ENCODE results near the gene NEK10.

The NEK10 gene

GRCh38 chr3:27160146-27160545 is 209.0 kb downstream of the NEK10 start:
- DNase-seq, result no peak

- DNase-seq, result no peak
Measured at GRCh38 chr3:27147215-27147614, 222.0 kb downstream of the NEK10 start.

GRCh38 chr3:27146786-27147185 is 222.4 kb downstream of the NEK10 start:
- DNase-seq, result no peak

- DNase-seq, result no peak
Measured at GRCh38 chr3:27145719-27146118, 223.5 kb downstream of the NEK10 start.

- no peak for DNase-seq
Measured at GRCh38 chr3:27141668-27142067, 227.5 kb downstream of the NEK10 start.

GRCh38 chr3:27138562-27138961 is 230.6 kb downstream of the NEK10 start:
- no peak for DNase-seq

- DNase-seq, result no peak
Measured at GRCh38 chr3:27138005-27138404, 231.2 kb downstream of the NEK10 start.

- no peak for DNase-seq
Measured at GRCh38 chr3:27134171-27134796, 234.9 kb downstream of the NEK10 start.

- DNase-seq, result no peak
Measured at GRCh38 chr3:27133060-27133459, 236.1 kb downstream of the NEK10 start.

- DNase-seq, result no peak
Measured at GRCh38 chr3:27130796-27131195, 238.4 kb downstream of the NEK10 start.

GRCh38 chr3:27127879-27128278 is 241.3 kb downstream of the NEK10 start:
- DNase-seq, result no peak

GRCh38 chr3:27127195-27127594 is 242.0 kb downstream of the NEK10 start:
- DNase-seq, result no peak

GRCh38 chr3:27125821-27126501 is 243.2 kb downstream of the NEK10 start:
- DNase-seq, result no peak

GRCh38 chr3:27119639-27120038 is 249.5 kb downstream of the NEK10 start:
- no peak for DNase-seq

- DNase-seq, result no peak
Measured at GRCh38 chr3:27115352-27115751, 253.8 kb downstream of the NEK10 start.

- no peak for DNase-seq
Measured at GRCh38 chr3:27114684-27115083, 254.5 kb downstream of the NEK10 start.

GRCh38 chr3:27114129-27114528 is 255.1 kb downstream of the NEK10 start:
- DNase-seq, result no peak

GRCh38 chr3:27110020-27110419 is 259.2 kb downstream of the NEK10 start:
- DNase-seq, result no peak

GRCh38 chr3:27108322-27108721 is 260.9 kb downstream of the NEK10 start:
- no peak for DNase-seq

GRCh38 chr3:27105904-27106303 is 263.3 kb downstream of the NEK10 start:
- no peak for DNase-seq

GRCh38 chr3:27097182-27097581 is 272.0 kb downstream of the NEK10 start:
- DNase-seq, result no peak

- no peak for DNase-seq
Measured at GRCh38 chr3:27095553-27096222, 273.5 kb downstream of the NEK10 start.

GRCh38 chr3:27094721-27095120 is 274.5 kb downstream of the NEK10 start:
- no peak for DNase-seq

GRCh38 chr3:27093771-27094170 is 275.4 kb downstream of the NEK10 start:
- no peak for DNase-seq
